Panc1 (cell line): ENCODE results near the gene UNKL.

Experiments used
- CTCF ChIP-seq: fragments of 450-650 bp; IDR thresholded peaks from 2 replicates; pipeline ENCODE4 v1.5.1; 2017; ENCODE audit warnings: mild to moderate bottlenecking
- POLR2AphosphoS5 ChIP-seq: IDR thresholded peaks from 2 replicates; pipeline ENCODE4 v1.6.1; 2012; ENCODE audit warnings: mild to moderate bottlenecking, low read depth, low read length, moderate library complexity

- no peak for TF ChIP-seq CTCF
- TF ChIP-seq POLR2AphosphoS5 = no peak
Measured at GRCh38 chr16:1332618-1333148, 81.8 kb downstream of the UNKL start.
